ENCODE data around the gene TMF1.
A peak's percentile ranks its signal among the peaks of the same experiment; 100 is the strongest.

The TMF1 gene

DNA sequence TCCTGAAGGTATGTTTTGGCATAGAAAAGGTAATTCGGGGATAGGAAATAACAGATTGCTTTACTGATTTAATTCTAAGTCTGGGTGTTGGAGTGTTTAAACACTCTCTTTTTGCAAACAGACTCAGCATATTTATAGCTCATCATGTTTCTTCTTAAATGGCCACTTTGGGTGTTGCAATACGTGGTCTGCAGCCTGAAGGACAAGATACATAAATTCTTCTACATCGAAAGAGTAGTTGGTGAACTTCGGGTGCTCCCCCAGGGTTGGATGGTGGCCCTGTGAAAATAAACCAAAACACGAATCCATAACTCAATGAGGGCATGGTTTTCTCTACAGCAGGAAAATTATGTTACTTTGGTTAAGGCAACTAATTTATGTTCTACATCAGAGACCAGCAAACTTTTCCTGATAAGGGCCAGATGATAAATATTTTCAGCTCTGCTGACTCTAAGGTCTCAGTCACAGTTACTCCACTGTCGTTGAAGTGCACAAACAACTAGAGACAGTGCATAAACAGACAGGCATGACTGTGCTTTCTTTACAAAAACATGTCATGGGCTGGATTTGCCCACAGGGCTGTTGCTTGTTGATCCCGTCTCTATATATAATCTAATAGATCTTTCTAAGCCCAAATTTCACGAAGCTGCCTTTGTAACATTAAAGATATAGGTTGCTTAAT lies 74.5 kb downstream of the TMF1 start:
- DNase-seq (ENCODE audit: low spot score), result no peak

DNA sequence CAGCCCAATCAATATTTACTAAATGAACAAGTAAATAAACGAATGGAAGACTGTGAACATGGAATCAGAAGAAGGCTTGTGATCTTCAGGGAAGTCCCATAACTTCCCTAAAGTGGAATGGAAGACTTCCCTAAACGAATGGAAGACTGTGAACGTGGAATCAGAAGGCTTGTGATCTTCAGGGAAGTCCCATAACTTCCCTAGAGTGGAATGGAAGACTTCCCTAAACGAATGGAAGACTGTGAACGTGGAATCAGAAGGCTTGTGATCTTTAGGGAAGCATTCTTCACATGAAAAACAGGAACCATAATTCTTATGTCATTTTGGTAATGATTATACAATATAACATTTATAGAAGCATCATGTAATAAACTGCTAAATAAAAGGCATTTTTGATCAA lies 77.4 kb downstream of the TMF1 start:
- DNase-seq (ENCODE audit: low spot score), result no peak

DNA sequence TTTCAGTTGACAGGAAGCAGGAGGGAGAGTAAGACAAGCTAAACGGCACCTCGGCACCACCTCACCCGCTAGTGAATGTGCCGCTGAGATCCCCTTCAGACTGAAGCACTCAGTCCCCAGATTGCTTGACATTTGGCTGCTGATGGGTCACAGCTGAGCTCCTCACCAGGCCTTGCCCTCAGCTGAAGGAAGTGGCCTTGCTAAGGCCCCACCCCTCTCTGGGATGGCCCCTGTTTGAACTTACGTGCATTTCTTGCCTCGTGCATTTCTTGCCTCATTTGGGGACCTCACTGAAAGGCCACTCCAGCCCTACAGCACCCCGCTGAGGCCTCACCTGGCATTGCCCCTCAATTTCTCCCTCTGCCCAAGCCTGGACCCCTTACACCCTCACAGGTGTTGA lies 78.5 kb downstream of the TMF1 start:
- DNase-seq (ENCODE audit: low spot score), result no peak

DNA sequence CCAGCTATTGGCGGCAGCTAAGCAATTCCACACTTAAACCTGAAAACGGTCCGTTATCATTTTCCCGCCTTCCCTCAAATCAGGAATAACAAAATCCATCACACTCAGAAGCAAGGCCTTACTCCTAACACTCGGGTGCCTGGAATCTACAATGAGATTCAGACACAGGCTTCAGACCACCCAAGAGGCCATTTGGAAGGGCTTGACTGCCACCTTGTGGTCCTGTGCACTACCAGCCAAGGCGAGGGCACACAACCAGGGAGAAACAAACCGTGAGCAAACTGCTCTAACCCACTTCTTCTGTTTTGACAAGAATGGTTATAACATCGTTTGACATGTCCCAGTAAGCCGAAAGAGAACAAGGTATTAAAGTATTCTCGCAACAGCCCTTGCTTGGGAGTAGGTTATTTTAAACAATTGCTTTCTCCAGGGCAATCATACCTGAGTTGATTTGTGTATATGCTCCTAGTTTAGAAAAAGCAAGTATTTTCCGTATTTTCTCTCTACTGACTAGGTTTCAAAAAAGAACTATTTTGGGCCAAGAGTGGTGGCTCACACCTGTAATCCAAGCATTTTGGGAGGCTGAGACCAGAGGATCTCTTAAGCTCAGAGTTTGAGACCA lies 79.7 kb downstream of the TMF1 start:
- DNase-seq (ENCODE audit: low spot score), result peak; percentile 68
